ENCODE results near the gene PRSS56. TPM values are rescaled to one million over a fixed set of nuclear protein-coding genes. Genes with fewer than 3 reads are reported as not detected.

The PRSS56 gene
- total and polyA plus RNA-seq, 2 of the 8 experiments (the other 6 are each of a cell fraction or from before 2014, with no cell fraction given), result 0.03 TPM; not detected in 1

- TF ChIP-seq, protein P1, sequence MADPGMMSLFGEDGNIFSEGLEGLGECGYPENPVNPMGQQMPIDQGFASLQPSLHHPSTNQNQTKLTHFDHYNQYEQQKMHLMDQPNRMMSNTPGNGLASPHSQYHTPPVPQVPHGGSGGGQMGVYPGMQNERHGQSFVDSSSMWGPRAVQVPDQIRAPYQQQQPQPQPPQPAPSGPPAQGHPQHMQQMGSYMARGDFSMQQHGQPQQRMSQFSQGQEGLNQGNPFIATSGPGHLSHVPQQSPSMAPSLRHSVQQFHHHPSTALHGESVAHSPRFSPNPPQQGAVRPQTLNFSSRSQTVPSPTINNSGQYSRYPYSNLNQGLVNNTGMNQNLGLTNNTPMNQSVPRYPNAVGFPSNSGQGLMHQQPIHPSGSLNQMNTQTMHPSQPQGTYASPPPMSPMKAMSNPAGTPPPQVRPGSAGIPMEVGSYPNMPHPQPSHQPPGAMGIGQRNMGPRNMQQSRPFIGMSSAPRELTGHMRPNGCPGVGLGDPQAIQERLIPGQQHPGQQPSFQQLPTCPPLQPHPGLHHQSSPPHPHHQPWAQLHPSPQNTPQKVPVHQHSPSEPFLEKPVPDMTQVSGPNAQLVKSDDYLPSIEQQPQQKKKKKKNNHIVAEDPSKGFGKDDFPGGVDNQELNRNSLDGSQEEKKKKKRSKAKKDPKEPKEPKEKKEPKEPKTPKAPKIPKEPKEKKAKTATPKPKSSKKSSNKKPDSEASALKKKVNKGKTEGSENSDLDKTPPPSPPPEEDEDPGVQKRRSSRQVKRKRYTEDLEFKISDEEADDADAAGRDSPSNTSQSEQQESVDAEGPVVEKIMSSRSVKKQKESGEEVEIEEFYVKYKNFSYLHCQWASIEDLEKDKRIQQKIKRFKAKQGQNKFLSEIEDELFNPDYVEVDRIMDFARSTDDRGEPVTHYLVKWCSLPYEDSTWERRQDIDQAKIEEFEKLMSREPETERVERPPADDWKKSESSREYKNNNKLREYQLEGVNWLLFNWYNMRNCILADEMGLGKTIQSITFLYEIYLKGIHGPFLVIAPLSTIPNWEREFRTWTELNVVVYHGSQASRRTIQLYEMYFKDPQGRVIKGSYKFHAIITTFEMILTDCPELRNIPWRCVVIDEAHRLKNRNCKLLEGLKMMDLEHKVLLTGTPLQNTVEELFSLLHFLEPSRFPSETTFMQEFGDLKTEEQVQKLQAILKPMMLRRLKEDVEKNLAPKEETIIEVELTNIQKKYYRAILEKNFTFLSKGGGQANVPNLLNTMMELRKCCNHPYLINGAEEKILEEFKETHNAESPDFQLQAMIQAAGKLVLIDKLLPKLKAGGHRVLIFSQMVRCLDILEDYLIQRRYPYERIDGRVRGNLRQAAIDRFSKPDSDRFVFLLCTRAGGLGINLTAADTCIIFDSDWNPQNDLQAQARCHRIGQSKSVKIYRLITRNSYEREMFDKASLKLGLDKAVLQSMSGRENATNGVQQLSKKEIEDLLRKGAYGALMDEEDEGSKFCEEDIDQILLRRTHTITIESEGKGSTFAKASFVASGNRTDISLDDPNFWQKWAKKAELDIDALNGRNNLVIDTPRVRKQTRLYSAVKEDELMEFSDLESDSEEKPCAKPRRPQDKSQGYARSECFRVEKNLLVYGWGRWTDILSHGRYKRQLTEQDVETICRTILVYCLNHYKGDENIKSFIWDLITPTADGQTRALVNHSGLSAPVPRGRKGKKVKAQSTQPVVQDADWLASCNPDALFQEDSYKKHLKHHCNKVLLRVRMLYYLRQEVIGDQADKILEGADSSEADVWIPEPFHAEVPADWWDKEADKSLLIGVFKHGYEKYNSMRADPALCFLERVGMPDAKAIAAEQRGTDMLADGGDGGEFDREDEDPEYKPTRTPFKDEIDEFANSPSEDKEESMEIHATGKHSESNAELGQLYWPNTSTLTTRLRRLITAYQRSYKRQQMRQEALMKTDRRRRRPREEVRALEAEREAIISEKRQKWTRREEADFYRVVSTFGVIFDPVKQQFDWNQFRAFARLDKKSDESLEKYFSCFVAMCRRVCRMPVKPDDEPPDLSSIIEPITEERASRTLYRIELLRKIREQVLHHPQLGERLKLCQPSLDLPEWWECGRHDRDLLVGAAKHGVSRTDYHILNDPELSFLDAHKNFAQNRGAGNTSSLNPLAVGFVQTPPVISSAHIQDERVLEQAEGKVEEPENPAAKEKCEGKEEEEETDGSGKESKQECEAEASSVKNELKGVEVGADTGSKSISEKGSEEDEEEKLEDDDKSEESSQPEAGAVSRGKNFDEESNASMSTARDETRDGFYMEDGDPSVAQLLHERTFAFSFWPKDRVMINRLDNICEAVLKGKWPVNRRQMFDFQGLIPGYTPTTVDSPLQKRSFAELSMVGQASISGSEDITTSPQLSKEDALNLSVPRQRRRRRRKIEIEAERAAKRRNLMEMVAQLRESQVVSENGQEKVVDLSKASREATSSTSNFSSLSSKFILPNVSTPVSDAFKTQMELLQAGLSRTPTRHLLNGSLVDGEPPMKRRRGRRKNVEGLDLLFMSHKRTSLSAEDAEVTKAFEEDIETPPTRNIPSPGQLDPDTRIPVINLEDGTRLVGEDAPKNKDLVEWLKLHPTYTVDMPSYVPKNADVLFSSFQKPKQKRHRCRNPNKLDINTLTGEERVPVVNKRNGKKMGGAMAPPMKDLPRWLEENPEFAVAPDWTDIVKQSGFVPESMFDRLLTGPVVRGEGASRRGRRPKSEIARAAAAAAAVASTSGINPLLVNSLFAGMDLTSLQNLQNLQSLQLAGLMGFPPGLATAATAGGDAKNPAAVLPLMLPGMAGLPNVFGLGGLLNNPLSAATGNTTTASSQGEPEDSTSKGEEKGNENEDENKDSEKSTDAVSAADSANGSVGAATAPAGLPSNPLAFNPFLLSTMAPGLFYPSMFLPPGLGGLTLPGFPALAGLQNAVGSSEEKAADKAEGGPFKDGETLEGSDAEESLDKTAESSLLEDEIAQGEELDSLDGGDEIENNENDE (IDR thresholded peaks at IDR 0.05; ENCODE audit: insufficient replicate concordance, low read length), result no peak
- no peak for TF ChIP-seq EZH2 (IDR thresholded peaks at IDR 0.05; ENCODE audit: low read depth, low read length, severe bottlenecking)
- TF ChIP-seq JUN (IDR thresholded peaks at IDR 0.05; ENCODE audit: low read depth, low read length), result no peak
- no peak for TF ChIP-seq NRF1 (IDR thresholded peaks at IDR 0.05; ENCODE audit: low read depth, low read length)
- TF ChIP-seq, protein P2, sequence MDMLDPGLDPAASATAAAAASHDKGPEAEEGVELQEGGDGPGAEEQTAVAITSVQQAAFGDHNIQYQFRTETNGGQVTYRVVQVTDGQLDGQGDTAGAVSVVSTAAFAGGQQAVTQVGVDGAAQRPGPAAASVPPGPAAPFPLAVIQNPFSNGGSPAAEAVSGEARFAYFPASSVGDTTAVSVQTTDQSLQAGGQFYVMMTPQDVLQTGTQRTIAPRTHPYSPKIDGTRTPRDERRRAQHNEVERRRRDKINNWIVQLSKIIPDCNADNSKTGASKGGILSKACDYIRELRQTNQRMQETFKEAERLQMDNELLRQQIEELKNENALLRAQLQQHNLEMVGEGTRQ (IDR thresholded peaks at IDR 0.05; ENCODE audit: low read length), result no peak
- TF ChIP-seq SRF (IDR thresholded peaks at IDR 0.05; ENCODE audit: low read depth, low read length), result no peak
- no peak for TF ChIP-seq BRCA1 (IDR thresholded peaks at IDR 0.05; ENCODE audit: low read depth, low read length)
Measured at GRCh38 chr2:232512602-232513001, 7.6 kb upstream of the PRSS56 start (continued).

Measured in H1 (cell line).